Astrocyte (in vitro differentiated cells and primary cell): Measurements from ENCODE around the gene CACNA1E. TPM values are rescaled to one million over a fixed set of nuclear protein-coding genes. Genes with fewer than 3 reads are reported as not detected.

ENCODE experiments used
- DNase-seq: peaks from one replicate; pipeline ENCODE4 v3.0.0-alpha.2; 2010; ENCODE audit warnings: low read depth
- FAIRE-seq: peaks from 2 replicates; lab custom pipeline; 2011; peaks lifted over from hg19 to GRCh38; lab: Jason Lieb, UNC
- H2AFZ ChIP-seq: 2 replicates; pipeline ENCODE4 v1.6.0; 2012; ENCODE audit warnings: low read depth, low read length, inconsistent platforms
- H3K27ac ChIP-seq: 2 replicates; pipeline ENCODE4 v1.5.1; 2011; ENCODE audit warnings: low read depth, low read length, inconsistent platforms
- H3K27me3 ChIP-seq: 2 replicates; pipeline ENCODE4 v1.6.0; 2011; ENCODE audit warnings: low read length, inconsistent platforms; ENCODE audit not compliant: insufficient read depth
- H3K36me3 ChIP-seq: 2 replicates; pipeline ENCODE4 v1.5.1; 2011; ENCODE audit warnings: low read length, inconsistent platforms; ENCODE audit not compliant: insufficient read depth
- H3K4me1 ChIP-seq: 2 replicates; pipeline ENCODE4 v1.5.1; 2011; ENCODE audit warnings: low read length, inconsistent platforms; ENCODE audit not compliant: insufficient read depth
- H3K4me2 ChIP-seq: 2 replicates; pipeline ENCODE4 v1.6.0; 2012; ENCODE audit warnings: low read length, inconsistent platforms
- H3K4me3 ChIP-seq: 2 replicates; pipeline ENCODE4 v1.5.1; 2011; ENCODE audit warnings: low read depth, mild to moderate bottlenecking, low read length, inconsistent platforms; ENCODE audit not compliant: insufficient read depth
- H3K79me2 ChIP-seq: 2 replicates; pipeline ENCODE4 v1.6.0; 2012; ENCODE audit warnings: mild to moderate bottlenecking, low read length, inconsistent platforms; ENCODE audit not compliant: insufficient read depth
- H3K9ac ChIP-seq: 2 replicates; pipeline ENCODE4 v1.6.0; 2012; ENCODE audit warnings: mild to moderate bottlenecking, low read length, inconsistent platforms
- H3K9me3 ChIP-seq: 2 replicates; pipeline ENCODE4 v1.5.1; 2012; ENCODE audit warnings: low read depth, mild to moderate bottlenecking, low read length, inconsistent platforms; ENCODE audit not compliant: insufficient read depth
- H4K20me1 ChIP-seq: 2 replicates; pipeline ENCODE4 v1.6.0; 2012; ENCODE audit warnings: low read length, inconsistent platforms; ENCODE audit not compliant: insufficient read depth
- H3K27ac Mint-ChIP-seq: one replicate; pipeline ENCODE4 v1.8.0; 2021; ENCODE audit warnings: mild to moderate bottlenecking, mixed read lengths; ENCODE audit not compliant: unreplicated experiment
- H3K27me3 Mint-ChIP-seq: one replicate; pipeline ENCODE4 v1.8.0; 2021; ENCODE audit warnings: low read depth, mixed read lengths; ENCODE audit not compliant: unreplicated experiment
- H3K36me3 Mint-ChIP-seq: one replicate; pipeline ENCODE4 v1.8.0; 2021; ENCODE audit warnings: low read depth, mixed read lengths; ENCODE audit not compliant: unreplicated experiment
- H3K4me1 Mint-ChIP-seq: one replicate; pipeline ENCODE4 v1.8.0; 2021; ENCODE audit warnings: low read depth, mixed read lengths; ENCODE audit not compliant: unreplicated experiment
- H3K4me3 Mint-ChIP-seq: one replicate; pipeline ENCODE4 v1.8.0; 2021; ENCODE audit warnings: mild to moderate bottlenecking, moderate library complexity, mixed read lengths; ENCODE audit not compliant: unreplicated experiment
- H3K9me3 Mint-ChIP-seq: one replicate; pipeline ENCODE4 v1.8.0; 2021; ENCODE audit warnings: mild to moderate bottlenecking, mixed read lengths; ENCODE audit not compliant: unreplicated experiment
- CTCF ChIP-seq: IDR thresholded peaks from 2 replicates; pipeline ENCODE4 v1.5.1; 2011; ENCODE audit warnings: low read depth, mild to moderate bottlenecking, inconsistent platforms, low read length, moderate library complexity; ENCODE audit not compliant: insufficient read depth
- EZH2 ChIP-seq: IDR thresholded peaks from 2 replicates; pipeline ENCODE4 v1.6.1; 2012; ENCODE audit warnings: mild to moderate bottlenecking, low read length, inconsistent platforms; ENCODE audit not compliant: insufficient read depth
- total RNA-seq: library from RNA; stranded (reverse); gene quantifications from 2 replicates; pipeline ENCODE4 v1.2.1, GENCODE V29; 2021

The CACNA1E gene
- total RNA-seq, 1 donor from 2014 or later: 0.07 TPM

- DNase-seq: no peak
- Mint-ChIP-seq H3K9me3 (no peaks in the 10 kb centered on the region), H3K36me3 (no peaks in the 10 kb centered on the region), H3K27ac (no peak overlapping the region), H3K4me3 (no peak overlapping the region), H3K4me1 (peaks cover 11% of the 10 kb centered on the region), H3K27me3 (peaks cover 3% of the 10 kb centered on the region)
- no peak overlapping the region for H3K9ac ChIP-seq
- FAIRE-seq: no peak
- no peaks in the 10 kb centered on the region for H3K36me3 ChIP-seq
- no peak overlapping the region for H3K4me3 ChIP-seq
- no peaks in the 10 kb centered on the region for H3K27me3 ChIP-seq
- H2AFZ ChIP-seq: no peak overlapping the region
- TF ChIP-seq EZH2 (no peak), CTCF (no peak)
- H3K79me2 ChIP-seq: no peaks in the 10 kb centered on the region
- H4K20me1 ChIP-seq: no peaks in the 10 kb centered on the region
- peaks cover 7% of the 10 kb centered on the region for H3K4me1 ChIP-seq
- no peak overlapping the region for H3K4me2 ChIP-seq
- peaks cover 2% of the 10 kb centered on the region for H3K9me3 ChIP-seq
- H3K27ac ChIP-seq: no peak overlapping the region
These were observed 234.7 kb downstream of the CACNA1E start for GRCh38 chr1:181718034-181718433.

- no peak overlapping the region for H3K4me3 ChIP-seq
- Mint-ChIP-seq H3K27ac (peak overlapping the region; percentile 16), H3K4me1 (peaks cover 13% of the 10 kb centered on the region), H3K9me3 (peaks cover 5% of the 10 kb centered on the region), H3K4me3 (peak overlapping the region; percentile 35), H3K27me3 (peaks cover 5% of the 10 kb centered on the region), H3K36me3 (no peaks in the 10 kb centered on the region)
- no peaks in the 10 kb centered on the region for H3K9me3 ChIP-seq
- TF ChIP-seq EZH2 (no peak), CTCF (no peak)
- no peak for FAIRE-seq
- H3K27me3 ChIP-seq: no peaks in the 10 kb centered on the region
- H3K4me2 ChIP-seq: no peak overlapping the region
- no peak overlapping the region for H2AFZ ChIP-seq
- no peaks in the 10 kb centered on the region for H3K79me2 ChIP-seq
- no peaks in the 10 kb centered on the region for H3K36me3 ChIP-seq
- no peak overlapping the region for H3K9ac ChIP-seq
- DNase-seq: no peak
- H3K27ac ChIP-seq: no peak overlapping the region
- no peaks in the 10 kb centered on the region for H3K4me1 ChIP-seq
- H4K20me1 ChIP-seq: no peaks in the 10 kb centered on the region
These were observed 243.1 kb downstream of the CACNA1E start for GRCh38 chr1:181726320-181727012.

- no peaks in the 10 kb centered on the region for H3K27me3 ChIP-seq
- H4K20me1 ChIP-seq: no peaks in the 10 kb centered on the region
- TF ChIP-seq EZH2 (no peak), CTCF (no peak)
- no peaks in the 10 kb centered on the region for H3K36me3 Mint-ChIP-seq
- H2AFZ ChIP-seq: no peak overlapping the region
- H3K36me3 ChIP-seq: no peaks in the 10 kb centered on the region
- FAIRE-seq (no peak), DNase-seq (no peak)
- no peaks in the 10 kb centered on the region for H3K4me1 ChIP-seq
- no peak overlapping the region for H3K4me2 ChIP-seq
- no peak overlapping the region for H3K4me3 Mint-ChIP-seq
- no peak overlapping the region for H3K27ac Mint-ChIP-seq
- no peak overlapping the region for H3K27ac ChIP-seq
- peaks cover 26% of the 10 kb centered on the region for H3K27me3 Mint-ChIP-seq
- H3K9ac ChIP-seq: no peak overlapping the region
- peaks cover 6% of the 10 kb centered on the region for H3K9me3 Mint-ChIP-seq
- H3K4me3 ChIP-seq: no peak overlapping the region
- H3K79me2 ChIP-seq: no peaks in the 10 kb centered on the region
- no peaks in the 10 kb centered on the region for H3K9me3 ChIP-seq
- H3K4me1 Mint-ChIP-seq: peaks cover 13% of the 10 kb centered on the region
These were observed 247.3 kb downstream of the CACNA1E start for GRCh38 chr1:181730606-181731005.
